Activated CD8-positive, alpha-beta memory T cell treated with anti-CD3 and anti-CD28 coated beads for 36 hours (primary cell): ENCODE measurements around the gene IGLON5. TPM values are rescaled to one million over a fixed set of nuclear protein-coding genes. Genes with fewer than 3 reads are reported as not detected.

Experiments used
- CTCF ChIA-PET: fragments of 350-600 bp; sonication (Branson Sonifier 250); formaldehyde crosslinking; loops from one replicate; lab custom pipeline; 2021; ENCODE audit warnings: antibody characterized with exemption; lab: Charles Lee
- POLR2A ChIA-PET: fragments of 350-600 bp; sonication (Branson Sonifier 250); formaldehyde crosslinking; loops from one replicate; lab custom pipeline; 2021; ENCODE audit warnings: antibody characterized with exemption; lab: Charles Lee
- total RNA-seq, 2 experiments: library from RNA; stranded (reverse); gene quantifications; one replicate each; pipeline ENCODE4 v1.2.3, GENCODE V29; 2021

IGLON5 gene
- total RNA-seq, 2 experiments from 2014 or later: 0.19 to 0.21 TPM

DNA sequence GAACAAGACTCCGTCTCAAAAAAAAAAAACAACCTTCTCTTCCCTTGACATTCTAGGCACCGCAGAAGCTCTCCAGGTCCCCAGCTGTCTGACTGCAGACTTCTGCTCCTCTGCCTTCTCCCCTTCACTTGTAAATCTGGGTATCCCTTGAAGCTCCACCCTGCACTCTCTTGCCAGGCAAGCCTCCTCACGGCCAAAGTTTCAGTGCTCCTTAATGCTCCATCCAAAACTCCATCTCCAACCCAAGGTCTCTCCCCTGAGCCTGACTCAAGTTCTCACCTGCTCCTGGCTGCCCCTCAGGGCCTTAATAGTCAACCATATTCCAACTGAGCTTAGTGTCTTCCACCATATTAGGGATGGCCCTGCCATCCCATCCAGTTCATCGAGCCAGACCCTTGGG, 58.8 kb downstream of the IGLON5 start:
- ChIA-PET CTCF (interaction anchor here (0.7 to 3.8 kb wide), 3 partner anchors 25 to 704 kb away, joined by 3 to 26 read pairs (median 4); no protein-coding TSS in a partner anchor), POLR2A (interaction anchor here (0.7 to 3.6 kb wide), 4 partner anchors 10 to 77 kb away, joined by 3 to 37 read pairs (median 10); no protein-coding TSS in a partner anchor)

DNA sequence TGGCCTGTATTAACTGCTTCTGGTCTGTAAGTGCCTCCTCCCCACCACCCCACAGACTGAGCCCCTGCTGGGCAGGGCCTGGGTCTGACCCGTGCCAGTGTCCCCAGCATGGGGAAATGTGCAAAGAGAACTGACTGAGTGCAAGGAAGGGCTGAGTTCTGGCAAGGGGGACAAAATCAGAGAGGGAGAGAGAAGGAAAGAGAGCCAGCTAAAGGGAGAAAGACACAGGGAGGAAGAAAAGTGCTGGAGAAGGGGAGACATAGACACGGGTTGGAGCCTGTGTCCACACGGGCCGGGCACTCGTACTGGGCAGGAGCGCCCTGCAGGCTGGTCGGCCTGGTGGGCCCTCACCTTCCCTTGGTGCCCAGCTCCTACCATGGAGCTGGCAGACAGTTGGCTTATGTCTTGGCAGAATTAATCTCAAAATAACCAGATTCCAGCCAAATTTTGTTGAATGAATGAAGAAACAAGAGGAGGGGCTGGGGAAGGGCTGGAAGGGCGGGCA, 59.8 kb downstream of the IGLON5 start:
- POLR2A ChIA-PET: interaction anchor here (1.3 to 3.6 kb wide), 4 partner anchors 23 to 76 kb away, joined by 3 to 37 read pairs (median 11); no protein-coding TSS in a partner anchor
- CTCF ChIA-PET: interaction anchor here (1.1 to 3.8 kb wide), 6 partner anchors 8 to 71 kb away, joined by 4 to 26 read pairs (median 6); no protein-coding TSS in a partner anchor

DNA sequence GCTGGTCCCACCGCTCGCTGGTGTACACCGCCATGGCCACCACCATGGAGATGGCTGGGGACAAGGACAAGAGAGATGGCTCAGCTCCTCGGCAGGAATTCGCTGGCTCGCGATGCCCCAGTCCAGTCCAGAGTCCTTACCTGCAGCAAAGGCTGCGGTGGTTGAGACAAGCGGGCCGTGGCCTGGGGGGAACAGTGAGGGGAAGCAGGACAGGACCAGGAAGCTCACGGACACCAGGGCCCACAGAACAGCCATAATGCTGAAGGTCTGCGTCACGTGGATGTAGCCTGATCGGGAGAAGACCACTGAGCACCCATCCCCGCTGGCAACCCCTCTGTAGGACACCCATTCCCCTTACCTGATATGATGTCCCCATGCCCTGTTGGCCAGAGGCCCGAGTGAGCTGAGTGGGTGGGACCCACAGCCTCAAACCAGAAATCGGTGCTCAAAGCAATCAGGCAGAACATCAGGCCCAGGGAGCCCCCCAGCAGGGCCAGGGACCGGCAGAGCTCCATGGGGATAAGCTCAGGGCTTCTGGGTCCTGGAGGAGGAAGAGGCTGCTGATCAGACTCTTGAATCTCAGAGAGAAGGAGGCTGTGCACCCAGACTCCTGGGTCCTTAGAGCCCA, 60.7 kb downstream of the IGLON5 start:
- POLR2A ChIA-PET: interaction anchor here (1.1 to 3.6 kb wide), 4 partner anchors 22 to 79 kb away, joined by 3 to 37 read pairs (median 11); no protein-coding TSS in a partner anchor
- CTCF ChIA-PET: interaction anchor here (0.6 to 3.8 kb wide), 5 partner anchors 9 to 70 kb away, joined by 3 to 26 read pairs (median 8); no protein-coding TSS in a partner anchor

DNA sequence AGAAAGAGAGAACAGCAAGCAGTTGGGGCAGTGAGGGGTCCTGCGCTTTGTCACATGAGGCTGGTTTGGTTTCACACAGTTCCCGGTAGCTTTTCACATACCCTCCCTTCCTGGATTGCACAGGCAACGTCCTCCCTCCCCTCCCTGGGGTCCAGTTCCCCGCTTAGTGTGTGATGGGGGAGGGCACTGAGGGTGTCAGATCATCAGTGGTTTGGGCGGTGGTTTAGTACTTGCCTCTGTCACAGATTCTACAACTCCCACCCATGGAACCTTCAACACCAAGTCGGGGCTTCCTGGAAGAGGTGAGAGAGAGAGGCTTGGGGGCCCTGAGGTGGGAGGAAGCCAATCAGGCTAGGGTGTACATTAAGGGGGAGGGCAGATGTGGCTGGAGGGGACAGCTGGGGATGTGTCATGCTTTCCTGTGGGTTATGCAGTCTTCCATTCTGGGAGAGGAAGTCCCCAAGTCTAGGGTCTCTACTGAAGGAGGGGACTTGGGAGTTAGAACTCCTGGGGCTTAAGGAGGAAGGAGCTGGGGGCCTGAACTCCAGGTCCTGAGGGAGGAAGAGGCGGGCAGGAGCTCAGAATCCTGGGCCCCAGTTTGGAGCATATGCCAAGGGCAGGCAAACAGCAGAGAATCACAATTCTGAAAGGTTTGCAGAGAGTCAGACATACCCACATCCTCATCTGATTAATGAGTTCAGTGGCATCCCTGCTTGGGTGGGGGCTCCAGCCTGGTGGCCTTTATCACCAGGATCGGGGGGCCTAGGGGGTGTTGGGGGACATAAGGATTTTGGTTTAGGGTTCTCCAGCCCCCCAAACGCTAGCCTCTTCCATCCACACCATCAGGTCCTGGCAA, 61.4 kb downstream of the IGLON5 start, which contains the start of gene NKG7:
Gene NKG7 (minus strand): TSS at position 6 of the 856 bp plus-strand sequence. CDS start 119 bp downstream, outside the sequence.
- ChIA-PET CTCF (interaction anchor here (1.2 to 3.8 kb wide), 5 partner anchors 10 to 75 kb away, joined by 3 to 26 read pairs (median 8); no protein-coding TSS in a partner anchor), POLR2A (interaction anchor here (1.1 to 3.6 kb wide), 4 partner anchors 22 to 78 kb away, joined by 3 to 37 read pairs (median 11); no protein-coding TSS in a partner anchor)

- CTCF ChIA-PET: interaction anchor here (1.0 kb wide), 1 partner anchor 35 kb away, joined by 3 read pairs; no protein-coding TSS in a partner anchor
- POLR2A ChIA-PET: interaction anchor here (1.0 to 1.9 kb wide), 3 partner anchors 8 to 20 kb away, joined by 3 to 9 read pairs (median 4); no protein-coding TSS in a partner anchor
Observed at GRCh38 chr19:51375504-51376221, 64.2 kb downstream of the IGLON5 start.

- ChIA-PET POLR2A (interaction anchor here (1.9 kb wide), 1 partner anchor 16 kb away, joined by 9 read pairs; no protein-coding TSS in a partner anchor), CTCF (interaction anchor here (0.7 to 1.2 kb wide), 2 partner anchors 21 to 97 kb away, joined by 3 to 5 read pairs; no protein-coding TSS in a partner anchor)
Observed at GRCh38 chr19:51377422-51377821, 66.0 kb downstream of the IGLON5 start.

DNA sequence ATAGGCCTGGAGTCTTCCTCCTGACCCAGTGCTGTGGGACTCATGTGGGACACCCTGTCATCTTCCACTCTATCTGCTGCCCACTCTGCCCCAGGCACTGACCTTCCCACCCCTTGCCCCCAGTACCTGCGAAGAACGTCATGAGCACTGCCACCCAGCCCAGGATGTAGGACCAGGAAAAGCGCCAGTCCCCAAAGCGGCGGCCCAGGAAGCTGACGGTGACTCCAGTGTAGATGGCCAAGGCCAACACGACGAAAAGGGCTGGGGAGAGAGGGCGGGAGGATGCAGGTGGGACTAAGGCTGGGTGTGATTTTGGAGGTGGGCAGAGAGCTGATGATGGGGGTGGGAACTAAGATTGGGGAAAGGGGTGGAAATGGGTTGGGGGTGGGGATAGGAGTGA, 68.9 kb downstream of the IGLON5 start:
- CTCF ChIA-PET: interaction anchor here (1.3 to 1.4 kb wide), 2 partner anchors 13 to 39 kb away, joined by 4 to 5 read pairs; partner anchors contain the start of gene VSIG10L
- POLR2A ChIA-PET: interaction anchor here (0.6 kb wide), 1 partner anchor 10 kb away, joined by 5 read pairs; no protein-coding TSS in a partner anchor

Other genes starting within 250 kb of the IGLON5 start
- not detected for gene KLK13, start 246.6 kb upstream of the IGLON5 start, total RNA-seq
- under 1 TPM; 0.21 to 0.57 TPM for gene KLK14, start 228.8 kb upstream of the IGLON5 start, total RNA-seq
- gene CTU1, start 203.2 kb upstream of the IGLON5 start, total RNA-seq: 10 to 100 TPM; 11.5 to 12.1 TPM
- gene SIGLEC9, start 186.7 kb upstream of the IGLON5 start, total RNA-seq: under 1 TPM; 0.29 to 0.48 TPM
- not detected for gene SIGLEC7, start 169.3 kb upstream of the IGLON5 start, total RNA-seq
- gene CD33, start 86.6 kb upstream of the IGLON5 start, total RNA-seq: under 1 TPM in 1 of 2 experiments, not detected in 1; 0.13 TPM
- gene SIGLECL1, start 60.6 kb upstream of the IGLON5 start, total RNA-seq: not detected
- 1 to 10 TPM; 3.3 to 3.8 TPM for gene VSIG10L, start 30.5 kb downstream of the IGLON5 start, total RNA-seq
- gene ETFB, start 54.7 kb downstream of the IGLON5 start, total RNA-seq: 100 to 1,000 TPM; 127 to 130 TPM
- gene CLDND2, start 57.4 kb downstream of the IGLON5 start, total RNA-seq: 10 to 100 TPM; 21.6 to 22.3 TPM
- 100 to 1,000 TPM; 835 to 848 TPM for gene NKG7, start 61.0 kb downstream of the IGLON5 start, total RNA-seq
- 1 to 10 TPM in 1 of 2 experiments, under 1 TPM in 1; 0.31 to 1.2 TPM for gene LIM2, start 76.3 kb downstream of the IGLON5 start, total RNA-seq
- gene C19orf84, start 78.9 kb downstream of the IGLON5 start, total RNA-seq: under 1 TPM in 1 of 2 experiments, not detected in 1; 0.19 TPM
- 1 to 10 TPM; 1.2 to 1.8 TPM for gene SIGLEC10, start 106.0 kb downstream of the IGLON5 start, total RNA-seq
- gene SIGLEC8, start 146.8 kb downstream of the IGLON5 start, total RNA-seq: not detected
- gene CEACAM18, start 166.9 kb downstream of the IGLON5 start, total RNA-seq: not detected
- gene SIGLEC12, start 190.2 kb downstream of the IGLON5 start, total RNA-seq: 1 to 10 TPM; 1.5 to 1.6 TPM
- not detected for gene SIGLEC6, start 220.0 kb downstream of the IGLON5 start, total RNA-seq